ENCODE results near the gene POLDIP2. TPM values are rescaled to one million over a fixed set of nuclear protein-coding genes. Genes with fewer than 3 reads are reported as not detected.

The POLDIP2 gene
- total and polyA plus RNA-seq, 10 of the 15 experiments (the other 5 are each of a cell fraction or from before 2014, with no cell fraction given), result 22.8 to 196 (median 121) TPM

DNA sequence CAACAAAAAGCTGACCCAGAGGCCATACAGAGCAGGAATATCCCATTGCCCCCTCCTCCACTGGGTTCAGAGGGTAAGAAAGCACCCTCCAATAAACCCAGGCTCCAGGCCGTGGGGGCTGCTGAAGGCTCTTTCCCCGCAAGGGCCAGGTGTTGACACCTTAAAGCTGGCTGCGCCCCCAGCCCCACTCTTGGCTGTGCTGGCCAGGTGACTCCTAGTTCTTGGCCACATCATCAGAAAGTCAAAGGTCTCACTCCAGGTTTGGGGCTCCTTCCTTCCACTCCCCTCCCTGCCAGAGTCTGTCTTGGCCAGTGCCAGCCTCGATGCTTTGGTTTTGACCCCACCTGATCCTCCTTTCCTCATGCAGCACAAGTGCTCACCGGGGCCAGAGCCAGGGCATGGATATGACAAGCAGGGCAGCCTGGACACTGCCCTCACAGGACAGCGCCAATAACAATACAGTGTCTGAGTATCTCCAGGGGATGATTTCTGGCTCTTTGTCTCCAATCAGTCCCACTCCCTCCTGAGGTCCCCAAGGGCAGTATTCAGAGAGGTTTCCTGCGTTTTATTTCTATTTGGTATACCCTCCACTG lies 40.5 kb upstream of the POLDIP2 start:
- ChIA-PET POLR2A (interaction anchor here (1.0 kb wide), 1 partner anchor 62 kb away, joined by 3 read pairs; the partner anchor contains the start of gene TNFAIP1), SMC1A (ENCODE audit: uncharacterized antibody, unreplicated experiment) (interaction anchor here (1.1 to 1.2 kb wide), 2 partner anchors 8 to 19 kb away, joined by 3 read pairs; no protein-coding TSS in a partner anchor), RAD21 (ENCODE audit: unreplicated experiment) (interaction anchor here (1.1 kb wide), 1 partner anchor 19 kb away, joined by 3 read pairs; no protein-coding TSS in a partner anchor), CTCF (interaction anchor here (6.2 kb wide), 1 partner anchor 18 kb away, joined by 37 read pairs; no protein-coding TSS in a partner anchor)
- no peak for ATAC-seq
- H3K27ac ChIP-seq (ENCODE audit: control insufficient read depth, insufficient read depth), result no peak overlapping the region
- TF ChIP-seq ETV6 (conservative IDR thresholded peaks at IDR 0.05 in 1 of 2, IDR thresholded peaks at IDR 0.05 in 1 of 2; ENCODE audit: borderline replicate concordance in 1 of 2, low read depth in 1 of 2), result no peak
- no peak for TF ChIP-seq RELA (IDR thresholded peaks at IDR 0.05; ENCODE audit: borderline replicate concordance, partially characterized antibody)
- no peak for TF ChIP-seq ZBED1 (IDR thresholded peaks at IDR 0.05; ENCODE audit: borderline replicate concordance)
- TF ChIP-seq NFXL1 (IDR thresholded peaks at IDR 0.05; ENCODE audit: borderline replicate concordance), result no peak
- TF ChIP-seq NRF1 (conservative IDR thresholded peaks at IDR 0.05; ENCODE audit: low read depth, low read length), result no peak
- no peak for TF ChIP-seq GATAD2B (conservative IDR thresholded peaks at IDR 0.05; ENCODE audit: low read depth)
- TF ChIP-seq, protein P1, sequence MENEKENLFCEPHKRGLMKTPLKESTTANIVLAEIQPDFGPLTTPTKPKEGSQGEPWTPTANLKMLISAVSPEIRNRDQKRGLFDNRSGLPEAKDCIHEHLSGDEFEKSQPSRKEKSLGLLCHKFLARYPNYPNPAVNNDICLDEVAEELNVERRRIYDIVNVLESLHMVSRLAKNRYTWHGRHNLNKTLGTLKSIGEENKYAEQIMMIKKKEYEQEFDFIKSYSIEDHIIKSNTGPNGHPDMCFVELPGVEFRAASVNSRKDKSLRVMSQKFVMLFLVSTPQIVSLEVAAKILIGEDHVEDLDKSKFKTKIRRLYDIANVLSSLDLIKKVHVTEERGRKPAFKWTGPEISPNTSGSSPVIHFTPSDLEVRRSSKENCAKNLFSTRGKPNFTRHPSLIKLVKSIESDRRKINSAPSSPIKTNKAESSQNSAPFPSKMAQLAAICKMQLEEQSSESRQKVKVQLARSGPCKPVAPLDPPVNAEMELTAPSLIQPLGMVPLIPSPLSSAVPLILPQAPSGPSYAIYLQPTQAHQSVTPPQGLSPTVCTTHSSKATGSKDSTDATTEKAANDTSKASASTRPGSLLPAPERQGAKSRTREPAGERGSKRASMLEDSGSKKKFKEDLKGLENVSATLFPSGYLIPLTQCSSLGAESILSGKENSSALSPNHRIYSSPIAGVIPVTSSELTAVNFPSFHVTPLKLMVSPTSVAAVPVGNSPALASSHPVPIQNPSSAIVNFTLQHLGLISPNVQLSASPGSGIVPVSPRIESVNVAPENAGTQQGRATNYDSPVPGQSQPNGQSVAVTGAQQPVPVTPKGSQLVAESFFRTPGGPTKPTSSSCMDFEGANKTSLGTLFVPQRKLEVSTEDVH (IDR thresholded peaks at IDR 0.05; ENCODE audit: low read depth, partially characterized antibody), result no peak
- no peaks in the 10 kb centered on the region for H3K27me3 ChIP-seq (replicated peaks in 1 of 2; ENCODE audit: control insufficient read depth in 2 of 2, insufficient read depth in 2 of 2, low read length in 1 of 2)
- H3K9me3 ChIP-seq (replicated peaks; ENCODE audit: control insufficient read depth, insufficient read depth, low read length), result no peaks in the 10 kb centered on the region
- intact Hi-C loops (cut with micrococcal nuclease; ENCODE audit: unreplicated experiment), result no loop called here
- in situ Hi-C loops (cut with MboI), result no loop called here
- H4K20me1 ChIP-seq (ENCODE audit: control insufficient read depth, insufficient read depth), result no peaks in the 10 kb centered on the region
- 69% methylated on average over 7 of the region's 7 CpGs for WGBS (ENCODE audit: insufficient coverage, insufficient replicate concordance, low lambda C conversion rate, missing lambda C conversion rate)
- BruUV-seq (replicated peaks), result no TSS peak
- DNase-seq (ENCODE audit: low read depth, low spot score), result no peak
- H3K9ac ChIP-seq (ENCODE audit: control insufficient read depth, insufficient read depth, low read length), result no peak overlapping the region
- no peak overlapping the region for H3K4me3 ChIP-seq
- H3K36me3 ChIP-seq (ENCODE audit: control insufficient read depth in 2 of 2, insufficient read depth in 2 of 2, low read length in 1 of 2), result peaks cover 1 to 6% of the 10 kb centered on the region in 2 experiments; a peak in 3 of 4 replicates
- FAIRE-seq, result no peak
- no peak overlapping the region for H3K4me2 ChIP-seq (ENCODE audit: control insufficient read depth, insufficient read depth)
- no peaks in the 10 kb centered on the region; the same call in 1 of the 2 replicates for H3K4me1 ChIP-seq (ENCODE audit: control insufficient read depth, insufficient read depth, low read length)
- H2AFZ ChIP-seq (ENCODE audit: control insufficient read depth, low read depth, low read length), result no peak overlapping the region
- no peaks in the 10 kb centered on the region for H3K79me2 ChIP-seq (ENCODE audit: control insufficient read depth, insufficient read depth, low read length)

Measured in GM12878 (cell line).